Astrocyte (in vitro differentiated cells and primary cell): ENCODE data around the gene ANKUB1. TPM values are rescaled to one million over a fixed set of nuclear protein-coding genes. Genes with fewer than 3 reads are reported as not detected.
A peak's percentile ranks its signal among the peaks of the same experiment; 100 is the strongest.

Experiments used
- DNase-seq: peaks from one replicate; pipeline ENCODE4 v3.0.0-alpha.2; 2010; ENCODE audit warnings: low read depth
- FAIRE-seq: peaks from 2 replicates; lab custom pipeline; 2011; peaks lifted over from hg19 to GRCh38; lab: Jason Lieb, UNC
- H2AFZ ChIP-seq: 2 replicates; pipeline ENCODE4 v1.6.0; 2012; ENCODE audit warnings: low read depth, low read length, inconsistent platforms
- H3K27ac ChIP-seq: 2 replicates; pipeline ENCODE4 v1.5.1; 2011; ENCODE audit warnings: low read depth, low read length, inconsistent platforms
- H3K27me3 ChIP-seq: 2 replicates; pipeline ENCODE4 v1.6.0; 2011; ENCODE audit warnings: low read length, inconsistent platforms; ENCODE audit not compliant: insufficient read depth
- H3K36me3 ChIP-seq: 2 replicates; pipeline ENCODE4 v1.5.1; 2011; ENCODE audit warnings: low read length, inconsistent platforms; ENCODE audit not compliant: insufficient read depth
- H3K4me1 ChIP-seq: 2 replicates; pipeline ENCODE4 v1.5.1; 2011; ENCODE audit warnings: low read length, inconsistent platforms; ENCODE audit not compliant: insufficient read depth
- H3K4me2 ChIP-seq: 2 replicates; pipeline ENCODE4 v1.6.0; 2012; ENCODE audit warnings: low read length, inconsistent platforms
- H3K4me3 ChIP-seq: 2 replicates; pipeline ENCODE4 v1.5.1; 2011; ENCODE audit warnings: low read depth, mild to moderate bottlenecking, low read length, inconsistent platforms; ENCODE audit not compliant: insufficient read depth
- H3K79me2 ChIP-seq: 2 replicates; pipeline ENCODE4 v1.6.0; 2012; ENCODE audit warnings: mild to moderate bottlenecking, low read length, inconsistent platforms; ENCODE audit not compliant: insufficient read depth
- H3K9ac ChIP-seq: 2 replicates; pipeline ENCODE4 v1.6.0; 2012; ENCODE audit warnings: mild to moderate bottlenecking, low read length, inconsistent platforms
- H3K9me3 ChIP-seq: 2 replicates; pipeline ENCODE4 v1.5.1; 2012; ENCODE audit warnings: low read depth, mild to moderate bottlenecking, low read length, inconsistent platforms; ENCODE audit not compliant: insufficient read depth
- H4K20me1 ChIP-seq: 2 replicates; pipeline ENCODE4 v1.6.0; 2012; ENCODE audit warnings: low read length, inconsistent platforms; ENCODE audit not compliant: insufficient read depth
- H3K27ac Mint-ChIP-seq: one replicate; pipeline ENCODE4 v1.8.0; 2021; ENCODE audit warnings: mild to moderate bottlenecking, mixed read lengths; ENCODE audit not compliant: unreplicated experiment
- H3K27me3 Mint-ChIP-seq: one replicate; pipeline ENCODE4 v1.8.0; 2021; ENCODE audit warnings: low read depth, mixed read lengths; ENCODE audit not compliant: unreplicated experiment
- H3K36me3 Mint-ChIP-seq: one replicate; pipeline ENCODE4 v1.8.0; 2021; ENCODE audit warnings: low read depth, mixed read lengths; ENCODE audit not compliant: unreplicated experiment
- H3K4me1 Mint-ChIP-seq: one replicate; pipeline ENCODE4 v1.8.0; 2021; ENCODE audit warnings: low read depth, mixed read lengths; ENCODE audit not compliant: unreplicated experiment
- H3K4me3 Mint-ChIP-seq: one replicate; pipeline ENCODE4 v1.8.0; 2021; ENCODE audit warnings: mild to moderate bottlenecking, moderate library complexity, mixed read lengths; ENCODE audit not compliant: unreplicated experiment
- H3K9me3 Mint-ChIP-seq: one replicate; pipeline ENCODE4 v1.8.0; 2021; ENCODE audit warnings: mild to moderate bottlenecking, mixed read lengths; ENCODE audit not compliant: unreplicated experiment
- CTCF ChIP-seq: IDR thresholded peaks from 2 replicates; pipeline ENCODE4 v1.5.1; 2011; ENCODE audit warnings: low read depth, mild to moderate bottlenecking, inconsistent platforms, low read length, moderate library complexity; ENCODE audit not compliant: insufficient read depth
- EZH2 ChIP-seq: IDR thresholded peaks from 2 replicates; pipeline ENCODE4 v1.6.1; 2012; ENCODE audit warnings: mild to moderate bottlenecking, low read length, inconsistent platforms; ENCODE audit not compliant: insufficient read depth
- total RNA-seq: library from RNA; stranded (reverse); gene quantifications from 2 replicates; pipeline ENCODE4 v1.2.1, GENCODE V29; 2021

Gene ANKUB1
- total RNA-seq, 1 donor from 2014 or later: not detected

GRCh38 chr3:149810846-149811245 is 18.5 kb upstream of the ANKUB1 start:
- FAIRE-seq (no peak), DNase-seq (no peak)
- Mint-ChIP-seq H3K4me1 (peaks cover 24% of the 10 kb centered on the region), H3K27me3 (peaks cover 2% of the 10 kb centered on the region), H3K9me3 (no peaks in the 10 kb centered on the region), H3K36me3 (no peaks in the 10 kb centered on the region), H3K27ac (no peak overlapping the region), H3K4me3 (no peak overlapping the region)
- no peaks in the 10 kb centered on the region for H3K36me3 ChIP-seq
- no peak overlapping the region for H2AFZ ChIP-seq
- no peak overlapping the region for H3K4me2 ChIP-seq
- H4K20me1 ChIP-seq: peaks cover 21% of the 10 kb centered on the region
- H3K9ac ChIP-seq: no peak overlapping the region
- H3K79me2 ChIP-seq: peaks cover 25% of the 10 kb centered on the region
- no peaks in the 10 kb centered on the region for H3K27me3 ChIP-seq
- H3K27ac ChIP-seq: no peak overlapping the region
- peaks cover 18% of the 10 kb centered on the region for H3K4me1 ChIP-seq
- TF ChIP-seq EZH2 (no peak), CTCF (no peak)
- no peak overlapping the region for H3K4me3 ChIP-seq
- no peaks in the 10 kb centered on the region for H3K9me3 ChIP-seq

GRCh38 chr3:149809699-149810098 is 17.3 kb upstream of the ANKUB1 start:
- peaks cover 18% of the 10 kb centered on the region for H3K4me1 ChIP-seq
- Mint-ChIP-seq H3K27me3 (peaks cover 2% of the 10 kb centered on the region), H3K27ac (no peak overlapping the region), H3K36me3 (no peaks in the 10 kb centered on the region), H3K9me3 (no peaks in the 10 kb centered on the region), H3K4me3 (no peak overlapping the region), H3K4me1 (peaks cover 14% of the 10 kb centered on the region)
- DNase-seq (no peak), FAIRE-seq (no peak)
- no peak overlapping the region for H3K9ac ChIP-seq
- H3K27ac ChIP-seq: no peak overlapping the region
- H3K27me3 ChIP-seq: no peaks in the 10 kb centered on the region
- no peaks in the 10 kb centered on the region for H3K36me3 ChIP-seq
- H3K9me3 ChIP-seq: no peaks in the 10 kb centered on the region
- no peak overlapping the region for H3K4me2 ChIP-seq
- H2AFZ ChIP-seq: no peak overlapping the region
- TF ChIP-seq CTCF (no peak), EZH2 (no peak)
- no peak overlapping the region for H3K4me3 ChIP-seq
- H4K20me1 ChIP-seq: peaks cover 11% of the 10 kb centered on the region
- H3K79me2 ChIP-seq: peaks cover 14% of the 10 kb centered on the region

GRCh38 chr3:149808209-149808829 is 16.0 kb upstream of the ANKUB1 start:
- peaks cover 9% of the 10 kb centered on the region for H3K4me1 Mint-ChIP-seq
- no peaks in the 10 kb centered on the region for H3K36me3 Mint-ChIP-seq
- no peaks in the 10 kb centered on the region for H3K9me3 Mint-ChIP-seq
- no peak for TF ChIP-seq EZH2
- TF ChIP-seq CTCF: peak; percentile 90
- Histone ChIP-seq H3K4me1 (peaks cover 8% of the 10 kb centered on the region), H3K27ac (no peak overlapping the region), H3K9ac (no peak overlapping the region), H3K27me3 (no peaks in the 10 kb centered on the region), H3K36me3 (no peaks in the 10 kb centered on the region), H3K4me2 (peak overlapping the region; percentile 44), H3K4me3 (no peak overlapping the region), H3K79me2 (no peaks in the 10 kb centered on the region), H3K9me3 (no peaks in the 10 kb centered on the region), H2AFZ (peak overlapping the region; percentile 54), H4K20me1 (no peaks in the 10 kb centered on the region)
- FAIRE-seq (no peak), DNase-seq (peak; percentile 59)
- peaks cover 2% of the 10 kb centered on the region for H3K27me3 Mint-ChIP-seq
- H3K4me3 Mint-ChIP-seq: no peak overlapping the region
- H3K27ac Mint-ChIP-seq: peak overlapping the region; percentile 1
